Effector memory CD4-positive, alpha-beta T cell (primary cell): ENCODE measurements around the gene GUCY1A2.

Experiments used
- DNase-seq, 3 donors: peaks; one replicate each; pipeline ENCODE4 v3.0.0-alpha.2; 2020
- H3K27ac ChIP-seq: 2 replicates; pipeline ENCODE4 v1.7.0; 2013; ENCODE audit warnings: mild to moderate bottlenecking, low read length, moderate library complexity; ENCODE audit not compliant: insufficient read depth, poor library complexity, severe bottlenecking
- H3K27me3 ChIP-seq: replicated peaks from 2 replicates; pipeline ENCODE4 v1.7.0; 2013; ENCODE audit warnings: mild to moderate bottlenecking, low read length; ENCODE audit not compliant: insufficient read depth, control insufficient read depth, poor library complexity, severe bottlenecking
- H3K36me3 ChIP-seq: 2 replicates; pipeline ENCODE4 v1.7.0; 2013; ENCODE audit warnings: mild to moderate bottlenecking, low read length, moderate library complexity; ENCODE audit not compliant: control insufficient read depth, insufficient read depth
- H3K4me1 ChIP-seq: 2 replicates; pipeline ENCODE4 v1.7.0; 2013; ENCODE audit warnings: low read length, mild to moderate bottlenecking; ENCODE audit not compliant: control insufficient read depth, insufficient read depth, poor library complexity, severe bottlenecking
- H3K4me3 ChIP-seq: 2 replicates; pipeline ENCODE4 v1.7.0; 2013; ENCODE audit warnings: low read length, low read depth, mild to moderate bottlenecking; ENCODE audit not compliant: insufficient read depth, poor library complexity, severe bottlenecking
- H3K9me3 ChIP-seq: 2 replicates; pipeline ENCODE4 v1.7.0; 2013; ENCODE audit warnings: mild to moderate bottlenecking, low read length, moderate library complexity; ENCODE audit not compliant: control insufficient read depth

Gene GUCY1A2

GRCh38 chr11:106668147-106668546, 350.1 kb downstream of the GUCY1A2 start:
- H3K27me3 ChIP-seq = no peaks in the 10 kb centered on the region
- no peak for DNase-seq
- H3K27ac ChIP-seq = no peak overlapping the region
- peaks cover 4% of the 10 kb centered on the region for H3K9me3 ChIP-seq
- H3K4me1 ChIP-seq = no peaks in the 10 kb centered on the region
- no peaks in the 10 kb centered on the region for H3K36me3 ChIP-seq
- H3K4me3 ChIP-seq = no peak overlapping the region

GRCh38 chr11:106656646-106657045, 361.6 kb downstream of the GUCY1A2 start:
- Histone ChIP-seq H3K4me3 (no peak overlapping the region), H3K4me1 (no peaks in the 10 kb centered on the region), H3K9me3 (no peaks in the 10 kb centered on the region), H3K27ac (no peak overlapping the region), H3K36me3 (no peaks in the 10 kb centered on the region), H3K27me3 (no peaks in the 10 kb centered on the region)
- DNase-seq = no peak

DNA sequence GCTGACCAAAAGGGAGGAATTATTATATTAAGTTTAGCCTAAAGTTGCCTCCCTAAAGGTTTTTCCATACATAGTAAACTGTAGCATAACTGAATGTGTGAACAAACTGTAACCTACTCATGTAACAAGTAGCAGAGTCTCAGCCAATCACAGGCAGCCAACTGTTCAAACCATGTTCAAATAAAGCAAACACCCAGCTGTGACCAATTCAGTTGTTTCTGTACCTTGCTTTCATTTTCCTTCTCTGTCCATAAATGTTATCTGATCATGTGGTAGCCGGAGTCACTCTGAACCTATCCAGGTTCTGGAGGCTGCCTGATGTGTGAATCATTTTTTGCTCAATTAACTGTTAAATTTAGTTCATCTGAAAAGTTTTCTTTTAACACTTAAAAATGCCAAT, 373.5 kb downstream of the GUCY1A2 start:
- H3K27me3 ChIP-seq = no peaks in the 10 kb centered on the region
- no peak overlapping the region for H3K27ac ChIP-seq
- H3K4me1 ChIP-seq = no peaks in the 10 kb centered on the region
- no peak for DNase-seq
- peaks cover 6% of the 10 kb centered on the region for H3K9me3 ChIP-seq
- H3K36me3 ChIP-seq = no peaks in the 10 kb centered on the region
- H3K4me3 ChIP-seq = no peak overlapping the region

GRCh38 chr11:106642331-106642730, 375.9 kb downstream of the GUCY1A2 start:
- Histone ChIP-seq H3K27me3 (no peaks in the 10 kb centered on the region), H3K27ac (no peak overlapping the region), H3K4me3 (no peak overlapping the region), H3K36me3 (no peaks in the 10 kb centered on the region), H3K4me1 (no peaks in the 10 kb centered on the region), H3K9me3 (peaks cover 6% of the 10 kb centered on the region)
- DNase-seq = no peak

DNA sequence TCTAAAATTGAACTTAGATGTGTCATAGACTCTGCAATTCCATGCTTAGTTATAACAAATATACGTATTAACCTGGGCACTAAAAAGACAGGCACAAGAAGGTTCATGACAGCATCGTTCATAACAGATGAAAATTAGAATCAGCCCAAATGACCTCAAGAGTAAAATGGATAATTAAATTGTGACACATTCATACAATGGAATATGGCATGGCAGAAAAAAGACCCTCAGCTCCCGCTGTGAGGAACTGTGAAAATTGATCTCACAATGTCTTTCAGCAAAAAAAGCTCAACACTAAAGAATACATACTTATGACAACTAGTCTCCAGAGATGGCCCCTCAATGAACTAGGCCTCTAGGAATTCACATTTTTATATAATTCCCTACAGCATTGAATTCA, 386.0 kb downstream of the GUCY1A2 start:
- H3K4me1 ChIP-seq = no peaks in the 10 kb centered on the region
- no peak overlapping the region for H3K4me3 ChIP-seq
- H3K27me3 ChIP-seq = no peaks in the 10 kb centered on the region
- no peaks in the 10 kb centered on the region for H3K36me3 ChIP-seq
- DNase-seq = no peak
- H3K9me3 ChIP-seq = no peaks in the 10 kb centered on the region
- H3K27ac ChIP-seq = no peak overlapping the region

GRCh38 chr11:106627694-106628093, 390.6 kb downstream of the GUCY1A2 start:
- no peak for DNase-seq
- Histone ChIP-seq H3K4me3 (no peak overlapping the region), H3K36me3 (no peaks in the 10 kb centered on the region), H3K27me3 (no peaks in the 10 kb centered on the region), H3K4me1 (no peaks in the 10 kb centered on the region), H3K9me3 (no peaks in the 10 kb centered on the region), H3K27ac (no peak overlapping the region)

DNA sequence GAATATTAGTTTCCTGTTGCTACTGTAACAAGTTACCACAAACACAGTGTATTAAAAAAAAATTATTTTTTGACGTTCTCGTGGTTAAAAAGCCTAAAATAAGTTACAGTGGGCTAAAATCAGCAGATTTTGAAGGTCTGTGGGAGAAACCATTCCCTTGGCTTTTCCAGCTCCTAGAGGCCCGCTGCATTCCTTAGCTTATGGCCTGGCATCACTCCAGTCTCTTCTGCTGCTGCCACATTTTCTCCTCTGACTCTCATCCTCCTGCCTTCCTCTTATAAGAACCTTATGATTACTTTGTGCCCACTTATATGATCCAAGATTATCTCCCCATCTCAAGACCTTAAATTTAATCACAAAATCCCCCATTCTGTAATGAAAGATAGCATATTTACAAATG, 392.7 kb downstream of the GUCY1A2 start:
- no peaks in the 10 kb centered on the region for H3K27me3 ChIP-seq
- no peaks in the 10 kb centered on the region for H3K4me1 ChIP-seq

GRCh38 chr11:106624377-106624776, 393.9 kb downstream of the GUCY1A2 start:
- Histone ChIP-seq H3K4me3 (no peak overlapping the region), H3K27me3 (no peaks in the 10 kb centered on the region), H3K27ac (no peak overlapping the region), H3K36me3 (no peaks in the 10 kb centered on the region), H3K9me3 (no peaks in the 10 kb centered on the region), H3K4me1 (no peaks in the 10 kb centered on the region)
- no peak for DNase-seq

More for the DNA sequence above, 392.7 kb downstream of the GUCY1A2 start:
- H3K4me3 ChIP-seq = no peak overlapping the region
- DNase-seq = no peak
- H3K9me3 ChIP-seq = no peaks in the 10 kb centered on the region
- no peaks in the 10 kb centered on the region for H3K36me3 ChIP-seq
- H3K27ac ChIP-seq = no peak overlapping the region
